IMR-90 (cell line): ENCODE measurements around the gene EBF4. TPM values are rescaled to one million over a fixed set of nuclear protein-coding genes. Genes with fewer than 3 reads are reported as not detected.

Experiments used
- ATAC-seq: fragments of 200-7000 bp; cut with Tn5 transposase; 2 replicates; pipeline ENCODE4 v1.9.1; 2020; ENCODE audit warnings: low read depth, mild to moderate bottlenecking, moderate library complexity
- BruUV-seq: library from RNA; stranded (reverse); fragments of 400-500 nt; replicated peaks from 2 replicates; lab custom pipeline; 2021; lab: Mats Ljungman, UMichigan
- CTCF ChIA-PET: fragments of 300-600 bp; formaldehyde crosslinking; extraction: SDS; loops from one replicate; lab custom pipeline; 2021; ENCODE audit warnings: antibody characterized with exemption; lab: Yijun Ruan, JAX
- POLR2A ChIA-PET: fragments of 300-600 bp; sonication (Branson Sonifier 250); formaldehyde crosslinking; loops from one replicate; lab custom pipeline; 2022; ENCODE audit warnings: antibody characterized with exemption; ENCODE audit not compliant: unreplicated experiment; lab: Charles Lee
- DNase-seq: peaks from one replicate; pipeline ENCODE4 v3.0.0; 2013
- H2AFZ ChIP-seq: replicated peaks from 2 replicates; pipeline ENCODE3; 2013; ENCODE audit warnings: low read length, mild to moderate bottlenecking; ENCODE audit not compliant: poor library complexity
- H2AK5ac ChIP-seq: 2 replicates; pipeline ENCODE4 v1.6.1; 2013; ENCODE audit warnings: low read depth, low read length, inconsistent platforms
- H2AK9ac ChIP-seq: replicated peaks from 2 replicates; pipeline ENCODE3; 2013; ENCODE audit warnings: mild to moderate bottlenecking, low read depth, low read length, moderate library complexity; ENCODE audit not compliant: poor library complexity
- H2BK120ac ChIP-seq: 2 replicates; pipeline ENCODE4 v1.6.1; 2013; ENCODE audit warnings: low read depth, low read length, inconsistent platforms
- H2BK15ac ChIP-seq: 3 replicates; pipeline ENCODE4 v1.6.1; 2013; ENCODE audit warnings: low read depth, low read length, inconsistent platforms
- H2BK20ac ChIP-seq: 2 replicates; pipeline ENCODE4 v1.6.1; 2013; ENCODE audit warnings: low read depth, mild to moderate bottlenecking, inconsistent platforms, low read length, moderate library complexity
- H2BK5ac ChIP-seq: 2 replicates; pipeline ENCODE4 v1.6.1; 2013; ENCODE audit warnings: mild to moderate bottlenecking, low read depth, low read length, inconsistent platforms; ENCODE audit not compliant: poor library complexity, severe bottlenecking
- H3K14ac ChIP-seq: replicated peaks from 2 replicates; pipeline ENCODE4 v1.6.1; 2013; ENCODE audit warnings: low read depth, low read length, inconsistent platforms
- H3K18ac ChIP-seq: 2 replicates; pipeline ENCODE4 v1.6.1; 2013; ENCODE audit warnings: low read depth, low read length, control low read depth
- H3K23ac ChIP-seq: 2 replicates; pipeline ENCODE4 v1.6.1; 2013; ENCODE audit warnings: low read depth, low read length, inconsistent platforms
- H3K27ac ChIP-seq: 2 replicates; pipeline ENCODE4 v1.5.1; 2013; ENCODE audit warnings: mild to moderate bottlenecking, control low read depth, low read length; ENCODE audit not compliant: insufficient read depth
- H3K27me3 ChIP-seq: 2 replicates; pipeline ENCODE4 v1.6.1; 2013; ENCODE audit warnings: low read length; ENCODE audit not compliant: control insufficient read depth, insufficient read depth
- H3K36me3 ChIP-seq: 2 replicates; pipeline ENCODE4 v1.6.1; 2013; ENCODE audit warnings: low read length, mixed read lengths; ENCODE audit not compliant: control insufficient read depth, insufficient read depth
- H3K4ac ChIP-seq: 2 replicates; pipeline ENCODE4 v1.6.1; 2013; ENCODE audit warnings: low read depth, low read length, inconsistent platforms
- H3K4me1 ChIP-seq: 2 replicates; pipeline ENCODE4 v1.6.1; 2013; ENCODE audit warnings: low read length, mixed read lengths; ENCODE audit not compliant: control insufficient read depth, insufficient read depth
- H3K4me2 ChIP-seq: 2 replicates; pipeline ENCODE4 v1.6.1; 2013; ENCODE audit warnings: low read depth, mild to moderate bottlenecking, control low read depth, low read length, moderate library complexity
- H3K4me3 ChIP-seq: 2 replicates; pipeline ENCODE4 v1.5.1; 2013; ENCODE audit warnings: low read depth, mild to moderate bottlenecking, control low read depth, low read length, moderate library complexity; ENCODE audit not compliant: insufficient read depth
- H3K56ac ChIP-seq: 2 replicates; pipeline ENCODE4 v1.6.1; 2013; ENCODE audit warnings: low read length, inconsistent platforms; ENCODE audit not compliant: insufficient read depth; ENCODE audit errors: extremely low read depth
- H3K79me1 ChIP-seq, 2 experiments: 2 replicates each; pipeline ENCODE4 v1.6.1; 2013; ENCODE audit warnings: low read length in 2 of 2, inconsistent platforms in 1 of 2, low read depth in 1 of 2
- H3K9ac ChIP-seq: 2 replicates; pipeline ENCODE4 v1.6.1; 2013; ENCODE audit warnings: low read depth, low read length, control low read depth
- H3K9me1 ChIP-seq: 2 replicates; pipeline ENCODE4 v1.6.1; 2013; ENCODE audit warnings: low read length, inconsistent platforms; ENCODE audit not compliant: insufficient read depth
- H3K9me3 ChIP-seq: 2 replicates; pipeline ENCODE4 v1.6.1; 2013; ENCODE audit warnings: low read length; ENCODE audit not compliant: control insufficient read depth, insufficient read depth
- H4K20me1 ChIP-seq: 2 replicates; pipeline ENCODE4 v1.6.1; 2013; ENCODE audit warnings: low read length, inconsistent platforms; ENCODE audit not compliant: insufficient read depth
- H4K5ac ChIP-seq: 2 replicates; pipeline ENCODE4 v1.6.1; 2013; ENCODE audit warnings: mild to moderate bottlenecking, low read depth, low read length, control low read depth
- H4K8ac ChIP-seq, 2 experiments: 2 replicates each; pipeline ENCODE4 v1.6.1; 2013; ENCODE audit warnings: low read depth in 2 of 2, low read length in 2 of 2, control low read depth in 1 of 2, inconsistent platforms in 1 of 2
- H4K91ac ChIP-seq: 2 replicates; pipeline ENCODE4 v1.6.1; 2013; ENCODE audit warnings: low read depth, low read length, inconsistent platforms; ENCODE audit not compliant: insufficient read depth
- CEBPB ChIP-seq: IDR thresholded peaks from 2 replicates; pipeline ENCODE4 v1.6.1; 2012; ENCODE audit warnings: low read depth, low read length, improper control_type of control experiment
- MAZ ChIP-seq: IDR thresholded peaks from 2 replicates; pipeline ENCODE4 v1.6.1; 2012; ENCODE audit warnings: low read depth, mild to moderate bottlenecking, low read length, improper control_type of control experiment, moderate library complexity, borderline replicate concordance
- NFE2L2 ChIP-seq: fragments of 150-350 bp; IDR thresholded peaks from 2 replicates; pipeline ENCODE4 v1.6.1; 2016; ENCODE audit warnings: low read depth, mild to moderate bottlenecking, low read length
- RAD21 ChIP-seq: IDR thresholded peaks from 2 replicates; pipeline ENCODE4 v1.6.1; 2012; ENCODE audit warnings: low read length, improper control_type of control experiment
- RCOR1 ChIP-seq: IDR thresholded peaks from 2 replicates; pipeline ENCODE4 v1.6.1; 2012; ENCODE audit warnings: mild to moderate bottlenecking, low read length, improper control_type of control experiment; ENCODE audit not compliant: insufficient replicate concordance
- RFX5 ChIP-seq: IDR thresholded peaks from 2 replicates; pipeline ENCODE4 v1.8.0; 2012; ENCODE audit warnings: low read depth, mild to moderate bottlenecking, low read length, moderate library complexity
- SMC3 ChIP-seq: fragments of 150-350 bp; IDR thresholded peaks from 2 replicates; pipeline ENCODE4 v1.6.1; 2016; ENCODE audit warnings: low read depth, mild to moderate bottlenecking, antibody characterized with exemption, low read length, moderate library complexity
- WGBS, 2 experiments: methylation state at CpG; one replicate each; pipeline versions ENCODE4 v1.1.5 to v1.1.7; 2013; ENCODE audit warnings: missing lambda C conversion rate in 2 of 2; ENCODE audit not compliant: insufficient read length in 1 of 2; ENCODE audit errors: extremely low coverage in 2 of 2; 5-methylcytosine and 5-hydroxymethylcytosine counted together
- dilution Hi-C: fragments of 300-500 bp; cut with HindIII; formaldehyde crosslinking; loops from one replicate; pipeline ENCODE4 v1.14.3; 2018; ENCODE audit warnings: low sequenced_read_pairs; ENCODE audit not compliant: unreplicated experiment
- in situ Hi-C: fragments of 300-500 bp; cut with MboI; formaldehyde crosslinking; loops from 3 replicates; pipeline ENCODE4 v1.14.3; 2019; ENCODE audit warnings: low sequenced_read_pairs, inconsistent platforms, mixed read lengths
- intact Hi-C: fragments of 100-400 bp; cut with micrococcal nuclease; formaldehyde crosslinking; loops from 2 replicates; pipeline ENCODE4 v1.10.0; 2022
- polyA plus RNA-seq, 3 experiments: library from polyadenylated mRNA; depleted of rRNA; stranded (reverse); fragments of >200 nt; gene quantifications; 2 replicates each; pipeline ENCODE4 v1.2.3, GENCODE V29; 2012; ENCODE audit warnings: low replicate concordance in 1 of 3
- total RNA-seq: library from RNA; depleted of rRNA; stranded (reverse); fragments of >200 nt; gene quantifications from 2 replicates; pipeline ENCODE4 v1.2.3, GENCODE V29; 2012
- TF ChIP-seq, protein P1 (sequence below): fragments of 150-350 bp; IDR thresholded peaks from 2 replicates; pipeline ENCODE4 v1.6.1; 2017; ENCODE audit warnings: mild to moderate bottlenecking, antibody characterized with exemption, low read length, low read depth
- TF ChIP-seq, protein P2 (sequence below): fragments of 150-350 bp; IDR thresholded peaks from 2 replicates; pipeline ENCODE4 v1.6.1; 2016; ENCODE audit warnings: low read depth, mild to moderate bottlenecking, low read length, moderate library complexity, borderline replicate concordance

The EBF4 gene
- total and polyA plus RNA-seq, 2 of the 4 experiments (the other 2 are of a cell fraction): 0.18 to 1.1 TPM

DNA sequence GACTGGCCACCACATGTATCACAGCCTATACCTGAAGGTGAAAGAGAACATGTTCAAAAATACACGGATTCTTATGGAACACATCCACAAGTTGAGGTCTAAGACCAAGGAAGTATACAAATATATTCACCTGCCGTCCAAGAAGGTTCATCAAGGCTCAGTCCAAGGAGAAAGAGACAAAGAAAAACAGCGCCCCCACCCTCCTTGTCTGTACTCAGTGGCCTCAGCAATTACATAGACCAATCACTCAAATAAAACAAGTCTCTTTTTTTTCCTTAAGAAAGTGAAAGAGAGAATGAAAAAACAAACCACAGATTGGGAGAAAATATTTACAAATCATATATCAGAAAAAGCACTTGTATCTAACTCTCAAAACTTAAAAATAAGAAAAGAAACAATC is 88.4 kb downstream of the EBF4 start:
- ATAC-seq: no peak

More for the DNA sequence above, 88.4 kb downstream of the EBF4 start:
- dilution Hi-C loops: no loop called here
- H3K9me3 ChIP-seq: peaks cover 1% of the 10 kb centered on the region; the same call in 1 of the 2 replicates
- no peaks in the 10 kb centered on the region for H4K20me1 ChIP-seq
- no peak overlapping the region for H2BK120ac ChIP-seq
- H4K5ac ChIP-seq: no peak overlapping the region
- WGBS, 2 experiments: no CpG with 5 or more reads among the region's 3 CpGs
- H3K79me1 ChIP-seq: no peaks in the 10 kb centered on the region
- TF ChIP-seq, protein P1, sequence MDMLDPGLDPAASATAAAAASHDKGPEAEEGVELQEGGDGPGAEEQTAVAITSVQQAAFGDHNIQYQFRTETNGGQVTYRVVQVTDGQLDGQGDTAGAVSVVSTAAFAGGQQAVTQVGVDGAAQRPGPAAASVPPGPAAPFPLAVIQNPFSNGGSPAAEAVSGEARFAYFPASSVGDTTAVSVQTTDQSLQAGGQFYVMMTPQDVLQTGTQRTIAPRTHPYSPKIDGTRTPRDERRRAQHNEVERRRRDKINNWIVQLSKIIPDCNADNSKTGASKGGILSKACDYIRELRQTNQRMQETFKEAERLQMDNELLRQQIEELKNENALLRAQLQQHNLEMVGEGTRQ: no peak
- TF ChIP-seq CEBPB (no peak), MAZ (no peak), RFX5 (no peak), RCOR1 (no peak), SMC3 (no peak), RAD21 (no peak), NFE2L2 (no peak)
- TF ChIP-seq, protein P2, sequence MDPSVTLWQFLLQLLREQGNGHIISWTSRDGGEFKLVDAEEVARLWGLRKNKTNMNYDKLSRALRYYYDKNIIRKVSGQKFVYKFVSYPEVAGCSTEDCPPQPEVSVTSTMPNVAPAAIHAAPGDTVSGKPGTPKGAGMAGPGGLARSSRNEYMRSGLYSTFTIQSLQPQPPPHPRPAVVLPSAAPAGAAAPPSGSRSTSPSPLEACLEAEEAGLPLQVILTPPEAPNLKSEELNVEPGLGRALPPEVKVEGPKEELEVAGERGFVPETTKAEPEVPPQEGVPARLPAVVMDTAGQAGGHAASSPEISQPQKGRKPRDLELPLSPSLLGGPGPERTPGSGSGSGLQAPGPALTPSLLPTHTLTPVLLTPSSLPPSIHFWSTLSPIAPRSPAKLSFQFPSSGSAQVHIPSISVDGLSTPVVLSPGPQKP: no peak
- ChIA-PET CTCF (no interaction called here), POLR2A (no interaction called here)
- H3K27me3 ChIP-seq: peaks cover 11% of the 10 kb centered on the region
- H4K8ac ChIP-seq: no peak overlapping the region
- H3K56ac ChIP-seq: no peak overlapping the region
- no peak overlapping the region for H2AK9ac ChIP-seq
- no peak for DNase-seq
- H3K4me3 ChIP-seq: no peak overlapping the region
- no peak overlapping the region for H2BK5ac ChIP-seq
- in situ Hi-C loops: no loop called here
- no peak overlapping the region for H3K4me2 ChIP-seq
- no TSS peak for BruUV-seq
- H3K4ac ChIP-seq: no peak overlapping the region
- no peaks in the 10 kb centered on the region for H3K36me3 ChIP-seq
- no peak overlapping the region for H3K18ac ChIP-seq
- H3K9me1 ChIP-seq: no peaks in the 10 kb centered on the region
- no peak overlapping the region for H2BK20ac ChIP-seq
- no peak overlapping the region for H3K23ac ChIP-seq
- H4K91ac ChIP-seq: no peak overlapping the region
- no peaks in the 10 kb centered on the region for H3K4me1 ChIP-seq
- H3K27ac ChIP-seq: no peak overlapping the region
- H3K14ac ChIP-seq: no peak overlapping the region
- no peak overlapping the region for H2AFZ ChIP-seq
- H2BK15ac ChIP-seq: no peak overlapping the region
- H3K9ac ChIP-seq: no peak overlapping the region
- intact Hi-C loops: no loop called here
- H2AK5ac ChIP-seq: no peak overlapping the region
